ENCODE measurements around the gene DDX50.

The DDX50 gene

GRCh38 chr10:68989317-68989990, 88.3 kb downstream of the DDX50 start:
- Histone ChIP-seq H3K9ac (ENCODE audit: low read length) (peak overlapping the region; percentile 97), H3K36me3 (ENCODE audit: control insufficient read depth, insufficient read depth, low read length, severe bottlenecking) (peaks cover 17% of the 10 kb centered on the region), H3K4me3 (ENCODE audit: low read length) (peak overlapping the region; percentile 100), H3K9me3 (ENCODE audit: control insufficient read depth, low read length) (no peaks in the 10 kb centered on the region), H3K4me1 (ENCODE audit: control insufficient read depth, insufficient read depth, low read length) (peaks cover 51% of the 10 kb centered on the region), H3K27me3 (replicated peaks; ENCODE audit: control insufficient read depth, insufficient read depth, low read length) (no peaks in the 10 kb centered on the region)
- peak; percentile 56 for DNase-seq (ENCODE audit: low read depth)

- Histone ChIP-seq H3K9ac (ENCODE audit: low read length) (peak overlapping the region; percentile 79), H3K27me3 (replicated peaks; ENCODE audit: control insufficient read depth, insufficient read depth, low read length) (no peaks in the 10 kb centered on the region), H3K4me3 (ENCODE audit: low read length) (peak overlapping the region; percentile 67), H3K4me1 (ENCODE audit: control insufficient read depth, insufficient read depth, low read length) (peaks cover 56% of the 10 kb centered on the region), H3K36me3 (ENCODE audit: control insufficient read depth, insufficient read depth, low read length, severe bottlenecking) (no peaks in the 10 kb centered on the region), H3K9me3 (ENCODE audit: control insufficient read depth, low read length) (no peaks in the 10 kb centered on the region)
- peak; percentile 93 for DNase-seq (ENCODE audit: low read depth)
Measured at GRCh38 chr10:68992636-68993440, 91.7 kb downstream of the DDX50 start.

Data from adipocyte (in vitro differentiated cells).